ENCODE data around the gene OR2AE1. TPM values are rescaled to one million over a fixed set of nuclear protein-coding genes. Genes with fewer than 3 reads are reported as not detected.
"Not testable (repeated sequence)": the region's sequence is repeated elsewhere in the genome, so short reads cannot be mapped to it uniquely, and the experiment has no call there.

OR2AE1 gene, protein sequence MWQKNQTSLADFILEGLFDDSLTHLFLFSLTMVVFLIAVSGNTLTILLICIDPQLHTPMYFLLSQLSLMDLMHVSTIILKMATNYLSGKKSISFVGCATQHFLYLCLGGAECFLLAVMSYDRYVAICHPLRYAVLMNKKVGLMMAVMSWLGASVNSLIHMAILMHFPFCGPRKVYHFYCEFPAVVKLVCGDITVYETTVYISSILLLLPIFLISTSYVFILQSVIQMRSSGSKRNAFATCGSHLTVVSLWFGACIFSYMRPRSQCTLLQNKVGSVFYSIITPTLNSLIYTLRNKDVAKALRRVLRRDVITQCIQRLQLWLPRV
- total RNA-seq (2014; rRNA removed; shearing (Covaris generic)), result not detected in 2 replicates

- no peak for DNase-seq (ENCODE audit: low read depth)
Observed at GRCh38 chr7:99876933-99877332, at the start of gene OR2AE1. OR2AE1 (minus strand) TSS chr7:99877033; CDS start chr7:99877033, 0 bp downstream.

DNA sequence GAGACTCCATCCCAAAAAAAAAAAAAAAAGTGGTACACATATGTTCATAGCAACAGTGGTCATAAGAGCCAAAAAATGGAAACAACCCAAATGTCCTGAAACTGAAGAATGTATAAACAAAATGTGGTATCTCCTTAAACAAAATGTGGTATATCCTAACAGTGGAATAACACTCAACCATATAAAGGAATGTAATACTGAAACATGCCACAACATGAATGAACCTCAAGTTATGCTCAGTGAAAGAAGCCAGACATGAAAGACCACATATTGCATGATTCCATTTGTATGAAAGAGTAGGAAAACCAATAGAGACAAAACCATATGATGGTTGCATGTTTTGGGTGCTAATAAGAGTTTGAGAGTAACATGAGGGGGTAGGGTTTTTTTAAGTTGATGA lies 49.5 kb upstream of the OR2AE1 start:
- DNase-seq (ENCODE audit: low read depth), result no peak

- peak; percentile 33 for DNase-seq (ENCODE audit: low read depth)
Observed at GRCh38 chr7:99923200-99923599, 46.4 kb upstream of the OR2AE1 start.

DNA sequence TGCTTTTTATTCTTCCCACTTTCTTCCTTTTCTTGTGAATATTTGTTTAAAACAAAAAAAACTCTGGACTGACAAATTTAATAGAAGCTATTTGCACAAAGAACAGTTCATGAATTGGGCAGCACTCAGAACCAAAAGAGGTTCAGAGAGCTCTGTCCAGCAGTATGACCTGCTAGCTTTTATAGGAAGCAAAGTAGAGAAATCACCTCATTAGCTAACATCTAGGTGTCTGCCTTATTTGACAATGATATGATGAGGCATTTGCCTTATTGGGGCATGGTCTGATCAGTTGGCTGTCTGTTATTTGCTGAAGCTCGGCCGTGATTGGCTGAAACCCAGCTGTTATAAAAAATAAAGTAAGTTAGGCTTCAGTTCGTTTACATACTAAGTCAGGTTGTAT lies 43.3 kb upstream of the OR2AE1 start:
- no peak for DNase-seq (ENCODE audit: low read depth)

DNA sequence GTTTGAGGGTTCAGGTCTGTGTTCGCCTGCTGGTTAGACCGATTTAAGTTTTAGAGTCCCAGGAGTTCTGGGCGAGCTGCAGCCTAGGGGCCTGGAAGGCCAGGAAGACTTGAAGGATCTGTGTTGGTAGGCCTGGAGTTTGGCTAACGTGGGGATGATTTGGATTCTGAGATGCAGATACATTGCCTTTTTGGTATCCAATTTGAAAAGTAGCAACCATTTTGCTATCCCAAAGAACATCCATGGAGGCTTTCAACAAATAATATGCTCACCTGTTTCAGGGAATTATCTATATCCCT lies 42.9 kb upstream of the OR2AE1 start:
- DNase-seq (ENCODE audit: low read depth), result no peak

DNA sequence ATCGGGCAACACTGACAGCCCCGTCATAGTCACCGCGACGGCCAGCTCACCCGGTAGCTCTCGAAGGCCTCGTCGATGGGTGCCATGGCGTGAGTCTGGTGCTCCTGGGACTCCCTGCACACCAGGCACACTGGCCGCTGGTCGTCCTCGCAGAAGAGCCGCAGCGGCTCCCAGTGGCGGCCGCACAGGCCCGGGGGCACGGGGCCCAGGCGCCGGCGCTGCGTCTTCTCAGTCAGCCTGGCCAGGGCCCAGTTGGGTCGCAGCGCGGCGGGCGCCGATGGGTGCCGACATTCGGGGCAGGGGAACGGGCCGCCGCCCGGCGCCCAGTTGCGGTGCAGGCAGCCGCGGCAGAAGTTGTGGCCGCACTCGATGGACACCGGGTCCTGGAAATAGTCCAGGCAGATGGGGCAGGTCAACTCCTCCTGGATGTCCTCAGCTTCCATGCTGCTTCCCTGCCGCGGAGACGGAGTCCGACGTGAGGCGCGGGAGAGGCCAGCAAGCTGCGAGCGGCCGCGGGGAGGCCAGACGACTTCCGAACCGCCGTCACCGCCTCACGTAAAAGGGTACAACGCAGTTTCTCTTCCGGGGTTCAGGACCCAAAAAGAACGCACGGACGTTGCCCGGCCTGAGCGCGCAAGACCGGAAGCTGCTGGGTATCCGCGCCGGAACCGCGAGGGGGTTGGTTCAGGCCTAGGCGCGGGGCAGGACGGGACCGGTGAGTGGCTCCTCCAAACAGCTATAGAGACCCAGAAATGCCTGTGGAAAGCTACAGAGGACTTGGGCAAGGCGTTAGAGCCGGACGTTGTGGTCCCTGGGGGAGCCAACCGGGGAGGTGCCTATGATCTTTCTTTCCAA lies 42.4 kb upstream of the OR2AE1 start, which contains the start of gene TRIM4:
Gene TRIM4, minus strand, starts transcription at position 572 of the 855 bp plus-strand sequence. Its CDS starts 129 bp downstream, at position 443.
- peak; percentile 99 for DNase-seq (ENCODE audit: low read depth)

DNA sequence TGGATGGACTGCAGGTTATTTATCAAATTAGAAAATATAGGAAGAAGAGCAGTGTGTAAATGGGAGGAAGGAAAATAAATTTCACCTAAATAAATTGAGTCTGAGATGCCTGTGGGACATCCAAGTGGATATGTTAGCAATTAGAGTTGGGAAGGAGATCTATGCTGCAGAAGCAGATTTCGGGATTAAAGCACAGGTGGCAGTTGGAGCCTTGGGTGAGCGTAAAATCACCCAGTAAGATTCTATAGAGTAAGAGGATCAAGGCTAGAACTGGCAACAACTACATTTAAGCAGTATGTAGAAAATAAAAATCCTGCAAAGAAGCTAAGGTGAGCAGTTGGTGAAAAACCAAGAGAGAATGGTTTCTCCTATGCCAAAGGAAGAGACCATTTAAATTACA lies 34.1 kb upstream of the OR2AE1 start:
- no peak for DNase-seq (ENCODE audit: low read depth)

GRCh38 chr7:99901581-99901980 lies 24.7 kb upstream of the OR2AE1 start:
- DNase-seq (ENCODE audit: low read depth), result no peak

GRCh38 chr7:99899830-99900519 lies 23.1 kb upstream of the OR2AE1 start:
- DNase-seq (ENCODE audit: low read depth), result no peak

DNA sequence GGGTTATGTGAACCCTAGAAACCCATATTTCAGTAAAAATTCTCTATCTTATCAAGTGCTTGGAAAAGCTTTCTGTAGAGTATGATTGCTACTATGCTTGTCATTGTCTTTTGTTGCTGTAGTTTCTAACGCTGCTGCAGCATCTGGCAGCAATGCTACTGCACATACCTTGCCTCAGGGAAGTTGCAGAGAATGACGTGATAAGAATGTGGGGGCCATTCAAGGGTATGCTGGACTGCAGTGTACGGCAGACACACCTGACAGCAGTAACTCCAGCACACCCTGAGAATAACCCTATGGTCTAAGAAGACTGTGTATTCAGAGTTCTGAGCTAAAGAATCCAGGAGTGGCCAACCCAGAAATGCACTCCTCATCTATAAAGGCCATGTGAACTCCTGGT lies 22.0 kb upstream of the OR2AE1 start:
- DNase-seq (ENCODE audit: low read depth), result no peak

DNA sequence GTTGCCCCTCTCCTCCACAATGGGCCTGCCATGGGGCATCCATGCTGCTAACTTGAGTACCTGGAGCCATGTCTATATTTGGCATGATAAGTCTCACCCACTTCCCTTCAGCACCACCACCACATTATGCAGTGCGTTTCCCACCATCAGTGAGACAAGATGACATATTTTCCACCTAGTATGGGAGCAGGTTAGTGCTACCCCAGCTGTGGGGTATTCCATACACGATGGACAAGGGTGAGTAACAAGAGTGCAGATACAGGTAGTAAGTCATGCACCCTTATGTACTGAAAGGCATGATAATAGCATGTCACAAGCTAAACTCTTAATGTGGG lies 21.2 kb upstream of the OR2AE1 start:
- DNase-seq (ENCODE audit: low read depth), result no peak

DNA sequence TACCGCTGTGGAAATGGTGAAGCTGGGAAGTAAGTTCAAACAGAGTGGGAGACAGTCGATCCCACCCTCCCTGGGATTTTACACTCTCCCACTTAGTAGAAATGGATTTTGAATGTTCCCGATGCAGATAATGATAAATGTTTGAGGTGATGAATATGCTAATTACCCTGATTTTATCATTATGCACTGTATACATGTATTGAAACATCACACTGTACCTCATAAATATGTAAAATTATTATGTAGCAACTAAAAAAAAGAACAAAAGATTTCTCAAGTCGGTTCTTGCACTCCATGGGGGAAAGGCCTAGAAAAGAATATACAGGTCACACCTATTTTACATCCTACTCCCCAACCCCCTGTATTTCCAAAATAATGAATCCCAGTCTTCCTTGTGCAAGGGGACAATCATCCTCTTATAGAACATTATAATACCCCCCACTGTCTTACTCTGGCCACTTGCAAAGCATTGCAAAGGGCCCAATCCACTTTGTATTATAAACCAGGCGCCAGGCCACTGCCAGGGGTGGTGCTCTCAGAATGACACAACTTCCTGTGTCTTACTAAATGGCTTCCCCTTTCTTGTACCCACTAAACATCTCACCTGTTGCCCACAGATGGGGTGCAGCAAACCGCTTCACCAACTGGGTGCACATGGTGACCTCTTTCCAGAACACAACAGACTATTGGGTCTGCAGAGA lies 20.6 kb upstream of the OR2AE1 start:
- DNase-seq (ENCODE audit: low read depth), result no peak

DNA sequence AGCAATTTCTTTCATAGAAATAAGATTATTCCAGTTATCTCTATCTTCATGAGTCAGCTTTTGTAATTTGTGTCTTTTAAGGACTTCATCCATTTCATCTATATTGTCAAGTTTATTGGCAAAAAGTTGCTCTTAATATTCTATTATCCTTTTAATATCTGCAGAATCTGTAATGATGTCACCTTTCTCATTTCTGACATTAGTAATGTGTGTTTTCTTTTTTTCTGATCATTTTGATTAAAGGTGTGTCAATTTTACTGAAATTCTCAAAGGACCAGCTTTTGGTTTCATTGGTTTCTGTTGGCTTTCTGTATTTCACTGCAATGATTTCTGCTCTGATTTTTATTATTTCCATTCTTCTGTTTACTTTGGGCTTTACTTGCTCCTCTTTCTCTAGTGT lies 17.9 kb upstream of the OR2AE1 start:
- DNase-seq (ENCODE audit: low read depth), result no peak

- no peak for DNase-seq (ENCODE audit: low read depth)
Observed at GRCh38 chr7:99893280-99893679, 16.4 kb upstream of the OR2AE1 start.

- DNase-seq (ENCODE audit: low read depth), result not testable (repeated sequence)
Observed at GRCh38 chr7:99890348-99890747, 13.5 kb upstream of the OR2AE1 start.

- DNase-seq (ENCODE audit: low read depth), result not testable (repeated sequence)
Observed at GRCh38 chr7:99888366-99888765, 11.5 kb upstream of the OR2AE1 start.

- no peak for DNase-seq (ENCODE audit: low read depth)
Observed at GRCh38 chr7:99881370-99881769, 4.5 kb upstream of the OR2AE1 start.

GRCh38 chr7:99876491-99876890 lies 342 bp downstream of the OR2AE1 start:
- DNase-seq (ENCODE audit: low read depth), result no peak

- DNase-seq (ENCODE audit: low read depth), result no peak
Observed at GRCh38 chr7:99868246-99868645, 8.6 kb downstream of the OR2AE1 start.

DNA sequence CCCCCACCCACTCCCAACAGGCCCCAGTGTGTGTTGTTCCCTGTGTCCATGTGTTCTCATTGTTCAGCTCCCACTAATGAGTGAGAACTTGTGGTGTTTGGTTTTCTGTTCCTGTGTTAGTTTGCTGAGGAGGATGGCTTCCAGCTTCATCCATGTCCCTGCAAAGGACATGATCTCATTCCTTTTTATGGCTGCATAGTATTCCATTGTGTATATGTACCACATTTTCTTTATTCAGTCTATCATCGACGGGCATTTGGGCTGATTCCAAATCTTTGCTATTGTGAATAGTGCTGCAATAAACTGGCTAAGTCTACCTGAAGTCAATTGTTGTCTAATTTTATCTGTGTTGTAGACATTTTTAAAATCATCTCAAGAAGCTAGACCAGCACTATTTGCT lies 9.4 kb downstream of the OR2AE1 start:
- DNase-seq (ENCODE audit: low read depth), result not testable (repeated sequence)

GRCh38 chr7:99863847-99864440 lies 12.9 kb downstream of the OR2AE1 start:
- no peak for DNase-seq (ENCODE audit: low read depth)
